ENCODE results near the gene NUDCD3. TPM values are rescaled to one million over a fixed set of nuclear protein-coding genes. Genes with fewer than 3 reads are reported as not detected.

Gene NUDCD3
- total RNA-seq, 1 experiment from 2014 or later: 71.9 TPM

GRCh38 chr7:44373418-44373740 lies 117.1 kb downstream of the NUDCD3 start:
- no peak overlapping the region for H3K23ac ChIP-seq (ENCODE audit: insufficient read length, low read depth, low read length)
- H2BK120ac ChIP-seq (ENCODE audit: low read depth, low read length, poor library complexity, severe bottlenecking): no peak overlapping the region
- H3K79me1 ChIP-seq (ENCODE audit: insufficient read depth, low read depth, low read length, poor library complexity, severe bottlenecking): no peaks in the 10 kb centered on the region
- no peak for TF ChIP-seq CTCF (conservative IDR thresholded peaks at IDR 0.05)
- no peaks in the 10 kb centered on the region; a peak in 1 of 7 replicates for H3K36me3 Mint-ChIP-seq (ENCODE audit: insufficient read depth in 1 of 3, low read depth in 3 of 3)
- H2BK12ac ChIP-seq (ENCODE audit: insufficient read length, low read depth, low read length): no peak overlapping the region
- H2AFZ ChIP-seq (ENCODE audit: low read length): no peak overlapping the region
- no peaks in the 10 kb centered on the region for H3K9me3 ChIP-seq (ENCODE audit: control insufficient read depth, low read depth, low read length)
- H3K4me2 ChIP-seq (ENCODE audit: insufficient read depth, insufficient read length, low read length): no peak overlapping the region
- H4K8ac ChIP-seq (replicated peaks; ENCODE audit: insufficient read length, low read depth, low read length): no peak overlapping the region
- no peak overlapping the region for H2BK5ac ChIP-seq (ENCODE audit: insufficient read length, low read length)
- H3K23me2 ChIP-seq (ENCODE audit: insufficient read length, low read depth, low read length, poor library complexity, severe bottlenecking): no peaks in the 10 kb centered on the region
- H3K4ac ChIP-seq (ENCODE audit: low read depth, low read length): no peak overlapping the region
- no peak overlapping the region for H3K56ac ChIP-seq (ENCODE audit: insufficient read length, low read depth, low read length)
- no peak overlapping the region for H4K5ac ChIP-seq (ENCODE audit: insufficient read length, low read depth, low read length)
- H3K27ac Mint-ChIP-seq: 0 out of 7 replicates have a peak overlapping the region, but pooled peaks of 1 of the 3 experiments have one; percentile 7
- H4K20me1 ChIP-seq (ENCODE audit: control insufficient read depth, insufficient read depth, insufficient read length): no peaks in the 10 kb centered on the region
- H3K18ac ChIP-seq (ENCODE audit: insufficient read length, low read depth, low read length): no peak overlapping the region
- no CpG with 5 or more reads among the region's 2 CpGs for WGBS (ENCODE audit: extremely low coverage, insufficient read length, low lambda C conversion rate)
- peak; percentile 22 for DNase-seq
- H3K14ac ChIP-seq (ENCODE audit: insufficient read depth, low read length): no peak overlapping the region
- no peak overlapping the region for H3K27ac ChIP-seq (ENCODE audit: insufficient read length, low read depth, low read length)
- no peaks in the 10 kb centered on the region for H3K4me1 Mint-ChIP-seq
- H3T11ph ChIP-seq (ENCODE audit: low read length): no peak overlapping the region
- no peaks in the 10 kb centered on the region for H3K4me1 ChIP-seq (ENCODE audit: insufficient read depth, low read length)
- peaks cover 29% of the 10 kb centered on the region for H3K27me3 Mint-ChIP-seq (ENCODE audit: low read depth)
- H2BK20ac ChIP-seq (ENCODE audit: low read depth, low read length, poor library complexity, severe bottlenecking): no peak overlapping the region
- H2BK15ac ChIP-seq (ENCODE audit: low read depth, low read length): no peak overlapping the region
- H2AK5ac ChIP-seq (ENCODE audit: insufficient read length, low read length): no peak overlapping the region
- H3K9ac ChIP-seq (ENCODE audit: extremely low read depth, insufficient read length, low read length): no peak overlapping the region
- H3K79me2 ChIP-seq (ENCODE audit: insufficient read depth, low read length): no peaks in the 10 kb centered on the region
- H3K4me3 Mint-ChIP-seq: no peak overlapping the region
- H3K9me3 Mint-ChIP-seq: no peaks in the 10 kb centered on the region
- H3K27me3 ChIP-seq (ENCODE audit: insufficient read depth, low read length): no peaks in the 10 kb centered on the region
- H4K91ac ChIP-seq (ENCODE audit: insufficient read length, low read depth, low read length): no peak overlapping the region

Data from H9 (cell line).